Measurements from ENCODE around the gene FAM181A. TPM values are rescaled to one million over a fixed set of nuclear protein-coding genes. Genes with fewer than 3 reads are reported as not detected.

Gene FAM181A
- total and polyA plus RNA-seq, 2 of the 4 experiments (the other 2 are of a cell fraction): not detected

GRCh38 chr14:93895023-93895604, 32.0 kb upstream of the FAM181A start:
- no peak overlapping the region for H3K23ac ChIP-seq (ENCODE audit: low read depth, low read length)
- H3K79me1 ChIP-seq (ENCODE audit: low read depth in 1 of 2, low read length in 2 of 2): no peaks in the 10 kb centered on the region
- no peak overlapping the region for H3K14ac ChIP-seq (replicated peaks; ENCODE audit: low read depth, low read length)
- H3K27ac ChIP-seq (ENCODE audit: insufficient read depth, low read length): no peak overlapping the region
- no peak overlapping the region for H2BK20ac ChIP-seq (ENCODE audit: low read depth, low read length)
- no peak overlapping the region for H2AK5ac ChIP-seq (ENCODE audit: low read depth, low read length)
- no peaks in the 10 kb centered on the region for H4K20me1 ChIP-seq (ENCODE audit: insufficient read depth, low read length)
- in situ Hi-C loops (cut with MboI; ENCODE audit: low sequenced_read_pairs): no loop called here
- no peak overlapping the region for H3K9ac ChIP-seq (ENCODE audit: low read depth, low read length)
- no peak overlapping the region for H4K91ac ChIP-seq (ENCODE audit: insufficient read depth, low read depth, low read length)
- no peaks in the 10 kb centered on the region for H3K36me3 ChIP-seq (ENCODE audit: control insufficient read depth, insufficient read depth, low read length)
- TF ChIP-seq CTCF (conservative IDR thresholded peaks at IDR 0.05; ENCODE audit: low read depth, low read length) (no peak), MAFK (IDR thresholded peaks at IDR 0.05; ENCODE audit: low read depth, low read length) (no peak), USF2 (IDR thresholded peaks at IDR 0.05; ENCODE audit: low read depth, low read length) (no peak)
- no peak overlapping the region for H3K4ac ChIP-seq (ENCODE audit: low read depth, low read length)
- H3K4me3 ChIP-seq (ENCODE audit: insufficient read depth, low read depth, low read length): no peak overlapping the region
- no peak overlapping the region for H2AK9ac ChIP-seq (replicated peaks; ENCODE audit: low read depth, low read length, poor library complexity)
- no peak overlapping the region for H3K4me2 ChIP-seq (ENCODE audit: low read depth, low read length)
- ChIA-PET CTCF (no interaction called here), POLR2A (ENCODE audit: unreplicated experiment) (no interaction called here)
- dilution Hi-C loops (cut with HindIII; ENCODE audit: low sequenced_read_pairs, unreplicated experiment): no loop called here
- H3K4me1 ChIP-seq (ENCODE audit: control insufficient read depth, insufficient read depth, low read length): no peaks in the 10 kb centered on the region
- H2BK5ac ChIP-seq (ENCODE audit: low read depth, low read length, poor library complexity, severe bottlenecking): no peak overlapping the region
- no peaks in the 10 kb centered on the region for H3K9me3 ChIP-seq (ENCODE audit: control insufficient read depth, insufficient read depth, low read length)
- no peak overlapping the region for H2BK15ac ChIP-seq (ENCODE audit: low read depth, low read length)
- DNase-seq (no peak), ATAC-seq (ENCODE audit: low read depth) (no peak)
- 73% methylated on average over 5 of the region's 9 CpGs; no CpG with 5 or more reads in 1 of the 2 experiments for WGBS, 2 experiments (ENCODE audit: extremely low coverage in 2 of 2, insufficient read length in 1 of 2)
- no peak overlapping the region for H4K5ac ChIP-seq (ENCODE audit: low read depth, low read length)
- no TSS peak for BruUV-seq (replicated peaks)
- no peak overlapping the region for H3K56ac ChIP-seq (ENCODE audit: extremely low read depth, insufficient read depth, low read length)
- no peak overlapping the region for H2AFZ ChIP-seq (replicated peaks; ENCODE audit: low read length, poor library complexity)
- H3K9me1 ChIP-seq (ENCODE audit: insufficient read depth, low read length): no peaks in the 10 kb centered on the region
- peaks cover 10% of the 10 kb centered on the region; the same call in 1 of the 2 replicates for H3K27me3 ChIP-seq (ENCODE audit: control insufficient read depth, insufficient read depth, low read length)
- H4K8ac ChIP-seq (ENCODE audit: low read depth in 2 of 2, low read length in 2 of 2): no peak overlapping the region
- intact Hi-C loops (cut with micrococcal nuclease): no loop called here
- no peak overlapping the region for H2BK120ac ChIP-seq (ENCODE audit: low read depth, low read length)
- no peak overlapping the region for H3K18ac ChIP-seq (ENCODE audit: low read depth, low read length)
